SK-N-SH (cell line): Measurements from ENCODE around the gene SHLD1.

Experiments used
- CTCF ChIP-seq: fragments of 200-600 bp; sonication (generic); IDR thresholded peaks from 2 replicates; pipeline ENCODE4 v1.6.1; 2017; ENCODE audit warnings: antibody characterized with exemption, mild to moderate bottlenecking, moderate library complexity
- SIN3A ChIP-seq: IDR thresholded peaks from 2 replicates; pipeline ENCODE4 v1.6.1; 2012; ENCODE audit warnings: low read depth, mild to moderate bottlenecking, low read length, moderate library complexity, borderline replicate concordance
- TCF12 ChIP-seq: IDR thresholded peaks from 2 replicates; pipeline ENCODE4 v1.4.0; 2012
- USF2 ChIP-seq: fragments of 150-350 bp; IDR thresholded peaks from 2 replicates; pipeline ENCODE4 v1.6.1; 2017; ENCODE audit warnings: antibody characterized with exemption, low read length, low read depth, borderline replicate concordance

- TF ChIP-seq USF2 (no peak), SIN3A (no peak), CTCF (peak; percentile 96), TCF12 (peak; percentile 26; the same call in 1 of the 2 replicates)
Measured at GRCh38 chr20:5788385-5788895, 38.2 kb downstream of the SHLD1 start.
